HG02970 (cell line): ENCODE data around the gene LRRC3.

Experiments
- ATAC-seq: cut with Tn5 transposase; IDR thresholded peaks from one replicate; pipeline ENCODE4 v1.9.1; 2021; ENCODE audit warnings: mild to moderate bottlenecking, moderate library complexity, moderate number of reproducible peaks; ENCODE audit not compliant: unreplicated experiment, low FRiP score

LRRC3 gene

GRCh38 chr21:44508711-44509445, 53.6 kb downstream of the LRRC3 start:
- no peak for ATAC-seq

- no peak for ATAC-seq
Observed at GRCh38 chr21:44509539-44509938, 54.2 kb downstream of the LRRC3 start.

DNA sequence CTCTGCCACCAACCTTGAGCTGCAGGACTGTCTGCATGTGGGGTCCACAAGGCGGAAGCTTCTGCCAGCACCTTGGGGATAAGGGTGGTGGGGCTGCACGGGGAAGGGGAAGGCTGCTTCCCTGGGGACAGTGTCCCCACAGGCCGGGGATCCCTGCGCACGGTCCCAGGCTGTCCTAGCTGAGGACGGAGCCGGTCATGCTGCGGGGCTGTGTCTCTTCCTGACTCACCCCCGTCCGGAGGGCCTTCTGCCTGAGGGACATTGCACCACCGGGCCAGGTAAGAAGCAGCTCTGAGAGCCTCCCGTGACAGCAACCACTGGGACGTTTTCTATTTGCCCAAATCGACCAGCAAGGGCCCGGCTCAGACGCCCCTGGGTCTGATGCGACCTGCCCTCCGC, 54.8 kb downstream of the LRRC3 start:
- no peak for ATAC-seq

GRCh38 chr21:44510508-44511218, 55.4 kb downstream of the LRRC3 start:
- ATAC-seq, result no peak

GRCh38 chr21:44511219-44511937, 56.1 kb downstream of the LRRC3 start:
- no peak for ATAC-seq
